ENCODE measurements around the gene RSBN1.

The RSBN1 gene

DNA sequence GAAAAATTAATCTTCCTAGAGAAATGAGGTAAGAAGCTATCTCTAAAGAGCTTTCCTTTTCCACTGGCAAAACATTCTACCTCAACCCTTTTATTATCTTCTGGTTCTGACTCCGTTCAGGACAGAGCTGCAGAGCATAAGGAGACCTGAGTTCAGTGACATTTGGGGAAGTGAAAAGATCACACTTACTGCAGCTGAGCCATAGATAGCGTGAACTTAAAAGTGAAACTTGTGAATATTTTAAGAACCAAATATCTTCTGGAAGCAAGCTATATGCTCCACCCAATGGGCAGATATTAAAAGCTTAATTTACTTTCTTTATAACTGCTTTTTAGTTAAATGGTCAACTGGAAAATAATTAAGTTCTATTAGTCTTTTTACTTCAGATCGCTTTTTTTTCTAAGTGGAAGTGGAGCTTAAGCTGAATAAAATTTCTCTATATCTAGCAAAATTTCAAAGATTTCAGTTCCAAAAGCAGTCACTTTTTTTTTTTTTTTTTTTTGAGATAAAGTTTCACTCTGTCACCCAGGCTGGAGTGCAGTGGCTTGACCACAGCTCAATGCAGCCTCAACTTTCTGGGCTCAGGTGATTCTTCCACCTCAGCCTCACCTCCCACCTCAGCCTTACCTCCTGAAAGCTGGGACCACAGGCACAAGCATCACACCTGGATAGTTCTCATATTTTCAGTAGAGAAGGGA, 47.4 kb upstream of the RSBN1 start:
- H3K9ac ChIP-seq (ENCODE audit: low read length) = peak overlapping the region; percentile 11; the same call in 1 of the 2 replicates
- H3K36me3 ChIP-seq (ENCODE audit: insufficient read depth, low read length) = peaks cover 56% of the 10 kb centered on the region
- no peaks in the 10 kb centered on the region for H3K9me2 ChIP-seq (ENCODE audit: low read depth, low read length)
- TF ChIP-seq CTCF (IDR thresholded peaks at IDR 0.05; ENCODE audit: low read length) = no peak
- TF ChIP-seq EZH2 (IDR thresholded peaks at IDR 0.05; ENCODE audit: borderline replicate concordance, low read length) = no peak
- H3K4me3 ChIP-seq (ENCODE audit: low read depth, low read length, poor library complexity, severe bottlenecking) = peak overlapping the region; percentile 28
- H3K27ac ChIP-seq (ENCODE audit: low read depth, low read length, poor library complexity, severe bottlenecking) = peak overlapping the region; percentile 72
- no peak overlapping the region for H2AFZ ChIP-seq (ENCODE audit: low read length)
- no peaks in the 10 kb centered on the region for H3F3A ChIP-seq (ENCODE audit: insufficient read depth, low read length)
- no peaks in the 10 kb centered on the region for H3K9me3 ChIP-seq (ENCODE audit: low read length)
- peaks cover 51% of the 10 kb centered on the region for H3K4me1 ChIP-seq (ENCODE audit: insufficient read depth, low read length, severe bottlenecking)
- no peaks in the 10 kb centered on the region for H4K20me1 ChIP-seq (ENCODE audit: insufficient read depth, low read length)
- H3K27me3 ChIP-seq (ENCODE audit: insufficient read depth, low read length) = no peaks in the 10 kb centered on the region
- H3K4me2 ChIP-seq (ENCODE audit: low read length) = peak overlapping the region; percentile 55
- peaks cover 12% of the 10 kb centered on the region; the same call in 1 of the 2 replicates for H3K79me2 ChIP-seq (ENCODE audit: insufficient read depth, low read length)

DNA sequence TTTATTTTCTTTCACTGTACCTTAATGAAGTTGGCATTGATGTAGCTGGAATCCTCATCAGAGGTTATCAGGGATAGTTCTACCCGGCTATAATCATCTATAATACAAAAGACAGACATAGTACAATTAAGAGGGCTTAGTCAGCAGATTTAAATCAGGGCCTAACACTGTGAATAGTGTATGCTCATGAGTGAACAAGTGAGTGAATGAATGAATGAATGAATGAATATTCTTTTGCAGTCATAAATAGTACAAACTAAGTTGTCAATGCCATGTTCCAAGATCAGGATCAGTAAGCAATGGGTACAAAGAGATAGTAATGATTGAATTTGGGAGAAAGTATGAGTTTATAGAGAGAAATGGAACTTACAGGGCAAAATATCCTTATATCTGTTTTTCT, 46.7 kb upstream of the RSBN1 start:
- Histone ChIP-seq H3K27ac (ENCODE audit: low read depth, low read length, poor library complexity, severe bottlenecking) (peak overlapping the region; percentile 72), H3K4me1 (ENCODE audit: insufficient read depth, low read length, severe bottlenecking) (peaks cover 51% of the 10 kb centered on the region), H3K4me2 (ENCODE audit: low read length) (peak overlapping the region; percentile 55), H3K79me2 (ENCODE audit: insufficient read depth, low read length) (peaks cover 12% of the 10 kb centered on the region; the same call in 1 of the 2 replicates), H3K4me3 (ENCODE audit: low read depth, low read length, poor library complexity, severe bottlenecking) (no peak overlapping the region), H4K20me1 (ENCODE audit: insufficient read depth, low read length) (no peaks in the 10 kb centered on the region), H3K9ac (ENCODE audit: low read length) (no peak overlapping the region; the same call in 1 of the 2 replicates), H3K9me3 (ENCODE audit: low read length) (no peaks in the 10 kb centered on the region), H3K36me3 (ENCODE audit: insufficient read depth, low read length) (peaks cover 61% of the 10 kb centered on the region), H3K9me2 (ENCODE audit: low read depth, low read length) (no peaks in the 10 kb centered on the region), H2AFZ (ENCODE audit: low read length) (no peak overlapping the region), H3K27me3 (ENCODE audit: insufficient read depth, low read length) (no peaks in the 10 kb centered on the region), H3F3A (ENCODE audit: insufficient read depth, low read length) (no peaks in the 10 kb centered on the region)
- TF ChIP-seq EZH2 (IDR thresholded peaks at IDR 0.05; ENCODE audit: borderline replicate concordance, low read length) (no peak), CTCF (IDR thresholded peaks at IDR 0.05; ENCODE audit: low read length) (no peak)

DNA sequence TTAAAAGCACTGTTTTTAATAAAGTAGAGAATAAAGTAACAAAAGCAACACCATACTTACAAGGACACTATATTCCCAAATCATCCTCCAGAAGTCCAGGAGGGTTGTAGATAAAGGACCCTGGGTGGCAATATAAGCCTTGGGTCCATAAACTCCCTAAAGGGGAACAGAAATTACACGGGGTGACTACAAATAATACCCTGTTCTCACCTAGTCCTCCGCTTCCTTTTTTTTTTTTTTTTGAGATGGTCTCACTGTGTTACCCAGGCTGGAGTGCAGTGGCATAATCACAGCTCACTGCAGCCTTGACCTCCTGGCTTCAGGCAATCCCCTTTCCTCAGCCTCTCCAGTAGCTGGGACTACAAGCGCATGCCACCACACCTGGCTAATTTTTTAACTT, 46.1 kb upstream of the RSBN1 start:
- Histone ChIP-seq H3K79me2 (ENCODE audit: insufficient read depth, low read length) (peaks cover 12% of the 10 kb centered on the region; the same call in 1 of the 2 replicates), H3K27ac (ENCODE audit: low read depth, low read length, poor library complexity, severe bottlenecking) (peak overlapping the region; percentile 72), H3K4me2 (ENCODE audit: low read length) (no peak overlapping the region), H2AFZ (ENCODE audit: low read length) (no peak overlapping the region), H3F3A (ENCODE audit: insufficient read depth, low read length) (no peaks in the 10 kb centered on the region), H3K4me1 (ENCODE audit: insufficient read depth, low read length, severe bottlenecking) (peaks cover 51% of the 10 kb centered on the region), H4K20me1 (ENCODE audit: insufficient read depth, low read length) (no peaks in the 10 kb centered on the region), H3K9me2 (ENCODE audit: low read depth, low read length) (no peaks in the 10 kb centered on the region), H3K9me3 (ENCODE audit: low read length) (no peaks in the 10 kb centered on the region), H3K9ac (ENCODE audit: low read length) (no peak overlapping the region), H3K27me3 (ENCODE audit: insufficient read depth, low read length) (no peaks in the 10 kb centered on the region), H3K36me3 (ENCODE audit: insufficient read depth, low read length) (peaks cover 59% of the 10 kb centered on the region), H3K4me3 (ENCODE audit: low read depth, low read length, poor library complexity, severe bottlenecking) (no peak overlapping the region)
- no peak for TF ChIP-seq CTCF (IDR thresholded peaks at IDR 0.05; ENCODE audit: low read length)
- TF ChIP-seq EZH2 (IDR thresholded peaks at IDR 0.05; ENCODE audit: borderline replicate concordance, low read length) = no peak
